K562 (cell line): ENCODE measurements around the gene KDM2A. TPM values are rescaled to one million over a fixed set of nuclear protein-coding genes. Genes with fewer than 3 reads are reported as not detected.
A peak's percentile ranks its signal among the peaks of the same experiment; 100 is the strongest.

Experiments used
- ATAC-seq: fragments of 200-7000 bp; cut with Tn5 transposase; 3 replicates; pipeline ENCODE4 v1.9.1; 2020; ENCODE audit warnings: moderate library complexity
- BruUV-seq: library from RNA; stranded (reverse); fragments of 400-500 nt; replicated peaks from 2 replicates; lab custom pipeline; 2021; lab: Mats Ljungman, UMichigan
- CTCF ChIA-PET: fragments of 300-600 bp; formaldehyde crosslinking; extraction: SDS; loops from one replicate; lab custom pipeline; 2021; ENCODE audit warnings: low intra/inter-chr PET ratio; lab: Yijun Ruan, JAX
- POLR2A ChIA-PET: fragments of 300-600, 350-650 bp; sonication (Branson Sonifier 250); formaldehyde crosslinking; extraction: SDS; loops from one replicate; lab custom pipeline; 2021; ENCODE audit warnings: antibody characterized with exemption, inconsistent platforms; lab: Yijun Ruan, JAX
- DNase-seq, 4 experiments: peaks; one replicate each; pipeline versions ENCODE4 v3.0.0 to v3.0.0-alpha.2; 2011 to 2018; ENCODE audit warnings: low spot score in 3 of 4, mixed read lengths in 3 of 4; ENCODE audit errors: extremely low read depth in 1 of 4
- FAIRE-seq: peaks from 2 replicates; lab custom pipeline; 2011; peaks lifted over from hg19 to GRCh38; lab: Jason Lieb, UNC
- H2AFZ ChIP-seq: 2 replicates; pipeline ENCODE4 v1.6.0; 2011; ENCODE audit warnings: low read depth, low read length, control low read depth, inconsistent platforms
- H3K27ac ChIP-seq: fragments of 200-600 bp; 3 replicates; pipeline ENCODE4 v1.8.0; 2011; ENCODE audit warnings: low read depth, mild to moderate bottlenecking, control low read depth, inconsistent platforms, low read length, moderate library complexity, mixed read lengths; ENCODE audit errors: extremely low read depth
- H3K27me3 ChIP-seq, 2 experiments: fragments of 300-600 bp in 1 of 2; 2 replicates in 1 of 2; 3 replicates in 1 of 2; pipeline versions ENCODE4 v1.6.0 to v1.8.0; 2011; ENCODE audit warnings: inconsistent platforms in 2 of 2, low read length in 2 of 2, mild to moderate bottlenecking in 1 of 2, mixed read lengths in 1 of 2, moderate library complexity in 1 of 2; ENCODE audit not compliant: control insufficient read depth in 2 of 2, insufficient read depth in 2 of 2
- H3K36me3 ChIP-seq: fragments of 300-600 bp; 3 replicates; pipeline ENCODE4 v1.8.0; 2011; ENCODE audit warnings: mild to moderate bottlenecking, low read length, inconsistent platforms; ENCODE audit not compliant: control insufficient read depth, insufficient read depth
- H3K4me1 ChIP-seq, 2 experiments: fragments of 200-600 bp in 1 of 2; replicated peaks in 1 of 2; 2 replicates in 1 of 2; 3 replicates in 1 of 2; pipeline versions ENCODE4 v1.5.1 to v1.8.0; 2011; ENCODE audit warnings: inconsistent platforms in 2 of 2, low read length in 2 of 2, mild to moderate bottlenecking in 1 of 2, mixed read lengths in 1 of 2, moderate library complexity in 1 of 2; ENCODE audit not compliant: control insufficient read depth in 2 of 2, insufficient read depth in 2 of 2
- H3K4me2 ChIP-seq: 2 replicates; pipeline ENCODE4 v1.6.1; 2011; ENCODE audit warnings: low read length, control low read depth, inconsistent platforms, mixed read lengths; ENCODE audit not compliant: insufficient read depth
- H3K4me3 ChIP-seq: fragments of 200-600 bp; sonication (generic), shearing (Covaris generic); 2 replicates; pipeline ENCODE4 v1.5.1; 2016; ENCODE audit warnings: control low read depth, inconsistent platforms
- H3K79me2 ChIP-seq: fragments of 200-600 bp; 3 replicates; pipeline ENCODE4 v1.8.0; 2011; ENCODE audit warnings: low read length, inconsistent platforms; ENCODE audit not compliant: control insufficient read depth, insufficient read depth
- H3K9ac ChIP-seq, 2 experiments: 2 replicates each; pipeline versions ENCODE4 v1.6.0 to v1.6.1; 2011; ENCODE audit warnings: low read depth in 2 of 2, low read length in 2 of 2, control low read depth in 1 of 2, inconsistent platforms in 1 of 2, mild to moderate bottlenecking in 1 of 2, mixed read lengths in 1 of 2; ENCODE audit not compliant: insufficient read depth in 1 of 2
- H3K9me1 ChIP-seq: one replicate; pipeline ENCODE4 v1.6.0; 2011; ENCODE audit warnings: inconsistent platforms, mild to moderate bottlenecking, low read length, moderate library complexity; ENCODE audit not compliant: control insufficient read depth, insufficient read depth
- H3K9me3 ChIP-seq: replicated peaks from 2 replicates; pipeline ENCODE4 v1.5.1; 2011; ENCODE audit warnings: low read depth, low read length, inconsistent platforms; ENCODE audit not compliant: control insufficient read depth, insufficient read depth
- H4K20me1 ChIP-seq: replicated peaks from 2 replicates; pipeline ENCODE4 v1.6.1; 2011; ENCODE audit warnings: low read length, inconsistent platforms, mixed read lengths; ENCODE audit not compliant: control insufficient read depth, insufficient read depth
- C11orf30 ChIP-seq: fragments of 450-650 bp; IDR thresholded peaks from 2 replicates; pipeline ENCODE4 v1.6.1; 2016; ENCODE audit warnings: low read depth, mild to moderate bottlenecking
- CBX3 ChIP-seq, 2 experiments: IDR thresholded peaks; 1 replicate in 1 of 2; 2 replicates in 1 of 2; pipeline ENCODE4 v1.6.1; 2012; ENCODE audit warnings: inconsistent platforms in 2 of 2, low read length in 2 of 2, borderline replicate concordance in 1 of 2, control low read depth in 1 of 2
- DNMT1 ChIP-seq: fragments of 450-650 bp; IDR thresholded peaks from 2 replicates; pipeline ENCODE4 v1.6.1; 2016; ENCODE audit warnings: antibody characterized with exemption, mild to moderate bottlenecking
- ILF3 ChIP-seq: fragments of 450-650 bp; IDR thresholded peaks from 2 replicates; pipeline ENCODE4 v1.6.1; 2018; ENCODE audit warnings: antibody characterized with exemption, mild to moderate bottlenecking, moderate library complexity, borderline replicate concordance
- SLC30A9 ChIP-seq: fragments of 250-450 bp; sonication (Bioruptor Pico); IDR thresholded peaks from 2 replicates; pipeline ENCODE4 v1.8.0; 2022; ENCODE audit warnings: mild to moderate bottlenecking, moderate library complexity
- SRSF9 ChIP-seq: fragments of 200-400 bp; formaldehyde crosslinking; IDR thresholded peaks from 2 replicates; pipeline ENCODE4 v1.6.1; 2017; ENCODE audit warnings: low read depth, low read length, borderline replicate concordance
- ZBTB17 ChIP-seq: fragments of 450-650 bp; formaldehyde crosslinking; IDR thresholded peaks from 2 replicates; pipeline ENCODE4 v1.4.0; 2020; ENCODE audit warnings: mild to moderate bottlenecking
- ZNF3 ChIP-seq: fragments of 250-450 bp; sonication (Bioruptor Pico); IDR thresholded peaks from 2 replicates; pipeline ENCODE4 v1.5.0; 2021; ENCODE audit warnings: mild to moderate bottlenecking, moderate library complexity
- in situ Hi-C: fragments of 300-500 bp; cut with MboI; formaldehyde crosslinking; loops from 4 replicates; pipeline ENCODE4 v1.15.0; 2018; ENCODE audit warnings: inconsistent platforms, mixed read lengths
- intact Hi-C: fragments of 100-400 bp; cut with micrococcal nuclease; formaldehyde crosslinking; loops from 2 replicates; pipeline ENCODE4 v1.14.2; 2022
- polyA plus RNA-seq, 8 experiments: library from polyadenylated mRNA; depleted of rRNA in 4 of 8; stranded (reverse) in 5 of 8; unstranded in 3 of 8; fragments of >200 nt; fragmentation: Nextera tagmentation in 2 of 8; fragmentation: Illumina TruSeq in 1 of 8; extraction: Ambion mirVana in 2 of 8; extraction: Trizol in 1 of 8; gene quantifications; 2 replicates each; pipeline versions ENCODE4 v1.2.1 to v1.2.3, GENCODE V29; 2011 to 2014; ENCODE audit warnings: inconsistent platforms in 1 of 8, missing spikeins in 1 of 8
- total RNA-seq, 7 experiments: library from RNA; depleted of rRNA in 6 of 7; stranded (reverse); fragments of >200 nt in 6 of 7; fragmentation: Illumina TruSeq in 2 of 7; extraction: Trizol in 2 of 7; gene quantifications; 2 replicates each; pipeline versions ENCODE4 v1.2.1 to v1.2.3, GENCODE V29; 2011 to 2021; ENCODE audit warnings: low replicate concordance in 1 of 7
- TF ChIP-seq, protein P1 (sequence below): fragments of 450-650 bp; IDR thresholded peaks from 2 replicates; pipeline ENCODE4 v1.7.0; 2016; ENCODE audit warnings: borderline replicate concordance
- TF ChIP-seq, protein P2 (sequence below): fragments of 250-450 bp; sonication (Bioruptor Pico); IDR thresholded peaks from 2 replicates; pipeline ENCODE4 v1.8.0; 2021; ENCODE audit warnings: moderate library complexity, mild to moderate bottlenecking, inconsistent platforms
- TF ChIP-seq, protein P3 (sequence below): fragments of 200-800 bp; sonication (Bioruptor generic); IDR thresholded peaks from 2 replicates; pipeline ENCODE4 v1.6.1; 2017; ENCODE audit warnings: missing genetic modification characterization, missing compliant biosample characterization
- TF ChIP-seq, protein P4 (sequence below): fragments of 450-650 bp; conservative IDR thresholded peaks from 2 replicates; pipeline ENCODE4 v1.6.1; 2016; ENCODE audit warnings: missing genetic modification characterization, low read depth, mild to moderate bottlenecking, missing compliant biosample characterization, moderate library complexity

Gene KDM2A
- total and polyA plus RNA-seq, 9 of the 15 experiments (the other 6 are each of a cell fraction or from before 2014, with no cell fraction given): 5.0 to 39.3 (median 21.3) TPM

DNA sequence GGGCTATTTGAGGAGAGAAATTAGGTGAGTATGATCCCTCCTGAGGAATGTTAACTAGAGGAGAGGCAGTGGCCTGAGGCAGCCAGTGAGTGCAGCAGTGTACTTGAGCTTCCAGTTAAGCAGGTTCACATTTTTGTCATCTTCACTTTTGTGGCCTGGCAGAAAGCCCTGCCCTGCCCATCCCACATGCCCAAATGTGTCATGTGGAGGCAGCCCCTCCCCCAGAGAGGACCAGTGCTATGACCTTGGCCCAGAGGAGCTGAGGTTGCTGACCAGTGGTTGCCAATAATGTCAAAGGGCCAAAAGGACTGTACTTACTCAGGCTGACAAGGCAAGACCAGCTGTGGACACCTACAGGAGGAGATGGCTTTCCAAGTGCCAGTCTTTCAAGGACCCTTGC is 129.6 kb downstream of the KDM2A start:
- H3K79me2 ChIP-seq: peaks cover 21% of the 10 kb centered on the region
- no peaks in the 10 kb centered on the region for H3K9me1 ChIP-seq
- no peaks in the 10 kb centered on the region for H3K27me3 ChIP-seq
- H3K9ac ChIP-seq: peak overlapping the region in 1 of 2 experiments; percentile 23; a peak in 1 of 4 replicates
- FAIRE-seq (no peak), ATAC-seq (no peak), DNase-seq (no peak)
- ChIA-PET POLR2A (interaction anchor here (1.1 kb wide), 2 partner anchors 9 to 14 kb away, joined by 3 read pairs; no protein-coding TSS in a partner anchor), CTCF (no interaction called here)
- no TSS peak for BruUV-seq
- H3K4me1 ChIP-seq: peaks cover 0 to 7% of the 10 kb centered on the region in 2 experiments; a peak in 1 of 5 replicates
- no peak overlapping the region for H2AFZ ChIP-seq
- intact Hi-C loops (no loop called here), in situ Hi-C loops (no loop called here)
- peaks cover 7% of the 10 kb centered on the region for H4K20me1 ChIP-seq
- no peak for TF ChIP-seq ILF3
- TF ChIP-seq ZBTB17 (CRISPR knock-in tag): no peak
- TF ChIP-seq SRSF9: no peak
- TF ChIP-seq SLC30A9 (CRISPR knock-in tag): no peak
- TF ChIP-seq DNMT1: no peak
- TF ChIP-seq, protein P1, sequence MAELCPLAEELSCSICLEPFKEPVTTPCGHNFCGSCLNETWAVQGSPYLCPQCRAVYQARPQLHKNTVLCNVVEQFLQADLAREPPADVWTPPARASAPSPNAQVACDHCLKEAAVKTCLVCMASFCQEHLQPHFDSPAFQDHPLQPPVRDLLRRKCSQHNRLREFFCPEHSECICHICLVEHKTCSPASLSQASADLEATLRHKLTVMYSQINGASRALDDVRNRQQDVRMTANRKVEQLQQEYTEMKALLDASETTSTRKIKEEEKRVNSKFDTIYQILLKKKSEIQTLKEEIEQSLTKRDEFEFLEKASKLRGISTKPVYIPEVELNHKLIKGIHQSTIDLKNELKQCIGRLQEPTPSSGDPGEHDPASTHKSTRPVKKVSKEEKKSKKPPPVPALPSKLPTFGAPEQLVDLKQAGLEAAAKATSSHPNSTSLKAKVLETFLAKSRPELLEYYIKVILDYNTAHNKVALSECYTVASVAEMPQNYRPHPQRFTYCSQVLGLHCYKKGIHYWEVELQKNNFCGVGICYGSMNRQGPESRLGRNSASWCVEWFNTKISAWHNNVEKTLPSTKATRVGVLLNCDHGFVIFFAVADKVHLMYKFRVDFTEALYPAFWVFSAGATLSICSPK: no peak
- TF ChIP-seq CBX3 (IDR thresholded peaks at IDR 0.05; ENCODE audit: borderline replicate concordance in 1 of 2, low read length in 2 of 2): no peak
- TF ChIP-seq, protein P2, sequence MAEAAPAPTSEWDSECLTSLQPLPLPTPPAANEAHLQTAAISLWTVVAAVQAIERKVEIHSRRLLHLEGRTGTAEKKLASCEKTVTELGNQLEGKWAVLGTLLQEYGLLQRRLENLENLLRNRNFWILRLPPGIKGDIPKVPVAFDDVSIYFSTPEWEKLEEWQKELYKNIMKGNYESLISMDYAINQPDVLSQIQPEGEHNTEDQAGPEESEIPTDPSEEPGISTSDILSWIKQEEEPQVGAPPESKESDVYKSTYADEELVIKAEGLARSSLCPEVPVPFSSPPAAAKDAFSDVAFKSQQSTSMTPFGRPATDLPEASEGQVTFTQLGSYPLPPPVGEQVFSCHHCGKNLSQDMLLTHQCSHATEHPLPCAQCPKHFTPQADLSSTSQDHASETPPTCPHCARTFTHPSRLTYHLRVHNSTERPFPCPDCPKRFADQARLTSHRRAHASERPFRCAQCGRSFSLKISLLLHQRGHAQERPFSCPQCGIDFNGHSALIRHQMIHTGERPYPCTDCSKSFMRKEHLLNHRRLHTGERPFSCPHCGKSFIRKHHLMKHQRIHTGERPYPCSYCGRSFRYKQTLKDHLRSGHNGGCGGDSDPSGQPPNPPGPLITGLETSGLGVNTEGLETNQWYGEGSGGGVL (CRISPR knock-in tag): no peak
- TF ChIP-seq, protein P3, sequence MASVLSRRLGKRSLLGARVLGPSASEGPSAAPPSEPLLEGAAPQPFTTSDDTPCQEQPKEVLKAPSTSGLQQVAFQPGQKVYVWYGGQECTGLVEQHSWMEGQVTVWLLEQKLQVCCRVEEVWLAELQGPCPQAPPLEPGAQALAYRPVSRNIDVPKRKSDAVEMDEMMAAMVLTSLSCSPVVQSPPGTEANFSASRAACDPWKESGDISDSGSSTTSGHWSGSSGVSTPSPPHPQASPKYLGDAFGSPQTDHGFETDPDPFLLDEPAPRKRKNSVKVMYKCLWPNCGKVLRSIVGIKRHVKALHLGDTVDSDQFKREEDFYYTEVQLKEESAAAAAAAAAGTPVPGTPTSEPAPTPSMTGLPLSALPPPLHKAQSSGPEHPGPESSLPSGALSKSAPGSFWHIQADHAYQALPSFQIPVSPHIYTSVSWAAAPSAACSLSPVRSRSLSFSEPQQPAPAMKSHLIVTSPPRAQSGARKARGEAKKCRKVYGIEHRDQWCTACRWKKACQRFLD (CRISPR knock-in tag): no peak
- TF ChIP-seq, protein P4, sequence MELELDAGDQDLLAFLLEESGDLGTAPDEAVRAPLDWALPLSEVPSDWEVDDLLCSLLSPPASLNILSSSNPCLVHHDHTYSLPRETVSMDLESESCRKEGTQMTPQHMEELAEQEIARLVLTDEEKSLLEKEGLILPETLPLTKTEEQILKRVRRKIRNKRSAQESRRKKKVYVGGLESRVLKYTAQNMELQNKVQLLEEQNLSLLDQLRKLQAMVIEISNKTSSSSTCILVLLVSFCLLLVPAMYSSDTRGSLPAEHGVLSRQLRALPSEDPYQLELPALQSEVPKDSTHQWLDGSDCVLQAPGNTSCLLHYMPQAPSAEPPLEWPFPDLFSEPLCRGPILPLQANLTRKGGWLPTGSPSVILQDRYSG: no peak
- TF ChIP-seq ZNF3 (CRISPR knock-in tag): no peak
- TF ChIP-seq C11orf30: no peak
- no peak overlapping the region for H3K4me2 ChIP-seq
- H3K36me3 ChIP-seq: peaks cover 98% of the 10 kb centered on the region
- H3K27ac ChIP-seq: no peak overlapping the region
- H3K4me3 ChIP-seq: no peak overlapping the region
- H3K9me3 ChIP-seq: no peaks in the 10 kb centered on the region
